ENCODE measurements around the gene SPOPL.

- TF ChIP-seq CTCF (IDR thresholded peaks at IDR 0.05) (no peak), POLR2A (IDR thresholded peaks at IDR 0.05) (no peak)
Observed at GRCh38 chr2:138453815-138454214, 47.8 kb upstream of the SPOPL start.

All from testis (tissue), 2 donors.